GM19238 (cell line): ENCODE measurements around the gene TEAD4.

Experiments used
- DNase-seq: peaks from one replicate; pipeline ENCODE4 v3.0.0; 2011; ENCODE audit warnings: low spot score; ENCODE audit not compliant: insufficient read length

The TEAD4 gene

DNA sequence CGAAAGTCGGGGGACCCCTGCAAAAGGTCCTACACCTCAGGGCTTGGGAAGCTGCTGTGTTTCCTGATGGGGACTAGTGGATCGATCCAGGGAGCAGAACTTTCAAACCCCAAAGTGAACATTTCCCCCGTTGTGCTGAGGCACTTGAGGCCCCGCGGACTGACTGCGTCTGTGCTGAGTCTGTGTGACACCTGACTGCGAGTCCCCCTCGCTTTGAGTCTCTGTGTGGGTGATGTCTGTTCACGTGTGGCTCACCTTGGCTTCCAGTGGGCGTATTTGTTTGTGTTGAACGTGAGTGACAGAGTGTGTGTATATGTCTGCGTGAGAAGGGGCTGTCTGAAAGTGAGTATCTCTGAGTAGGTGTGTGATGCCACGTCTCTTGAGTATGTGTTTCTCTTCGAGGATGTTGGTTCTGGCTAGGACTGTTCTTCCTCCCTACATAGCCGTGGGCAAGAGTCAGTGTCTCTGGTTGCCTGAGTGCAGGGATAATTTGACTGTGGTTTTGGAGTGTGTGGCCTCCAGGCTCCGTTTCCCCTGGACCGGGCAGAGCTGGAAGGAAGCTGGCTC is 1.3 kb downstream of the TEAD4 start:
- DNase-seq = no peak

DNA sequence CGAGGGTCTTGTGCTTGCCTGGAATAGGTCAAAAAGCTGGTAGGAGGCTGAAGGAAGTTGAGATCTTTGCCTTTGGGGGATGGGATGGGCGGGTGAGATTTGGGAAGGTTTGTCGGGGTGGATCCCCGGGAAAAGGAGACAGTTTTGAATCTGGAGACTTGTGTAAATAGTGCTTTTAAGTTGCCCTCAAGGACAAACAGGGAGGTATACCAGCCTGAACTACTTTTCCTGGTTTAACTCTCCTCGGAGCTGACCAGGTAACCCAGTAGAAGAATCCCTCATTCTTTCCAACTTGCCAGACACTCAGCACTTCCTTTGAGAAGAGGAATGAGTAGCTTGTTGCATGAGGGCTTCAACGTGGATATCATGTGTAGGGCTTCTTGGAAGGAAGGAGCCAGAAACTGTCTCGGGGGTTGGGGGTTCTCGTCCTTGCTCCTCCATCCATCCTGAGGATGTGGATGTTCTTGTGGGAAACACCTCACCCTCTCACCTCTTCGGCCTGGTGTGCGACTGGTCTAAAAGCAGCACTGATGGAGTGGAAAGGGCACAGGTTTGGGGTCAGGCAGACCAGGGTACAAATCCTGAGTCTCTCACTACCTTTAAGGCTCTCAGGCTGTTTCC is 1.9 kb downstream of the TEAD4 start:
- no peak for DNase-seq

DNA sequence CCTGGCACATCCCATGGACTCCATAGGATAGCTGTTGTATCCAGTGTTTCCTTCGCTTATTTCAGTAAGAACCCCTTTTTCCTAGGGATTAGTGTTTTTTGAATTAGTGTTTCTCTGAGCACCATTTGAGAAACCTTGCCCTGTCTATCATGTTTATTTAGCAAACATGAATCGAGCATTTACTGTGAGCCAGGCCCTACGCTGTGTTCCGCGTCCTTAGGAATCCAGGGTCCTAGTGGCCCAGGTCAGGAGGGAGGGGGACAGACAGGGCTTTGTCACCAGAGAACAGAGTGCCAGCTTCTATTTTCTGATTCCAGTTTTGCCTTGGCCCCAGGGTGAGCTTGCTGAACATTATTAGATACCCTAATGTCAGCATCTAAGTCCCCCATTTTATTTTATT is 2.5 kb downstream of the TEAD4 start:
- no peak for DNase-seq

DNA sequence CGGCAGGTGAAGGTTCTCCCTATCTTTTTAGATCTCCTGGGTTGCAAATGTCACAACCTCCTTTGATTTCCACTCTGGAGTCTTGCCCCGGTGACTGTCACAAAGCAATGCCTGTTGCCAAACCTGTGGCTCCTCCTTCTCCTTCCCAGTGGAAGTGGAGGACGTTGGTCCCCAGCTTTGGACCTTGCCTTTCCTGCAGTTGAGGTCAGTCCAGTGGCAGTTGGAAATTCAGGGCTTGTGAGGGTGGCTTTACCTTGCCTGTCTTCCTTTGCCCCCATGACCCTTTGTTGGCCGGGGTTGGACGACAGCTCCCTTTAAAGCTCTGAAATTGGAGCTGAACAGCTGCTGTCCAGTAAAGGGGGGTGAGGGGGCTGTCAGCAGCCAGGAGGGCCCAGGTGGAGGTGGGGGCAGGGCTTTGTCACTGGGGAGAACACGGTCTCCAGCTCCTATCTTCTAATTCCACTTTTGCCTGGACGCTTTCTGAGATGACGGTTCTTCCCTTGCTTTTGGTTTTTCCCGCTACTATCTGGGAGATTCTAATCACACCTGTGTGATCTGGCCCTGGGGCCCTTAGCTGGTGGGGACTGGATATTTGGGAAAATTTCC is 4.1 kb downstream of the TEAD4 start:
- DNase-seq = no peak

GRCh38 chr12:2963760-2964292 is 4.6 kb downstream of the TEAD4 start:
- DNase-seq = no peak

GRCh38 chr12:2967651-2968050 is 8.5 kb downstream of the TEAD4 start:
- DNase-seq = no peak

DNA sequence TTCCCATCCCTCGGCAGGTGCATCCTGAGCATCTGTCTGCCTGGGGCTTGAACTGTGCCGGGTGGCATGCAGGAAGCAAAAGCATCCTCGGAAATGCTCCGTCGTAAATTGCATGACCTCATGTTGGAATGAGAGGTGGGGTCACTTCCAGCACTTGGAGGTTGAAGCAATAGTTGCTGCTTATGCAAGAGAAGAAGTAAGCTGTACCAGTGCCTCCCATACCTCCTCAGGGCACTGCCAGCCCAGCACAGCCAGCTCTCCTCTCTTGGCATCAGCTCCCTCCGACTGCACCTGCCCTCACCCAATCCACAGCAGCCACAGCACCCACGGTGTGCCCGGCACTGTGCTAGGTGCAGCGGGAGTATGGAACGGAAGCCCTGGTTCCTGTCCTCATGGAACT is 11.5 kb downstream of the TEAD4 start:
- no peak for DNase-seq

DNA sequence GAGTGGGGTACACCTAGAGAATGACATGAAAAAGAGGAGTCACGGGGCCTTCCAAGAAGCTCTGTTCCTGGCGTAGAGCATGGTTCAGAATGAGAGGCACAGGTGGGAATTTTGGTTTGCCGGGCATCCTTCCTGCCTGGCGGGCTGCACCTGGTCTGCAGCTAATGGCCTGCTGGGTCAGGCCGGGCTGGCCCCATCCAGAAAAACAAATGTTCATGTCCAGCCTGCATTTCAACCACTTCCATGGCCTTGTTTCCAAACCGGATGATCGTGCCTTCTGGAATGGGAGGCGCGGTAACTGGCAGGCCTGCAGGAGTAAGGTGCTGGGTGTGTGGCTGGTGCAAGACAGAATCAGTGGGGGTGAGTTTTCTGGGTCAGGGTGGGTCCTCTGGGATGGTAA is 14.4 kb downstream of the TEAD4 start:
- no peak for DNase-seq

DNA sequence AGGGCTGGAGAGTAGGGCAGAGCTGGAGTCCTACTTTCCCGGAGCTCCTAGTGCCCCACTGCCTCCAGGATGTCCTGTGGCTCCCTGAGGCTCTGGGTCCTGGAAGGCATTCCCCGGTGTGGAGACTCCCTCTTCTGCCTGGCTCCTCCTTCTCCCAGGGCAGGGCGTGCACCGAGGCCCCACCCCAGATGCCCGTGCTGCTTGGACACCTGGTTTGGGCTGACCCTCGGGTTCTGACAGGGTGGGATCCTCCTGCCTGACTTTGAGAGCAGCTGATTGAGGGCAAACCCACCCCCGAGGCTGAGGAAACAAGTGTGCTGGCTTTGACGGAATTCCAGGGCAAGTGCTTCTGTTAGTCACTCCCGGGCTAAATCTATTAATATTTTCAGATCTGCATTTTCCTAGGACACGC is 15.4 kb downstream of the TEAD4 start:
- DNase-seq = no peak

DNA sequence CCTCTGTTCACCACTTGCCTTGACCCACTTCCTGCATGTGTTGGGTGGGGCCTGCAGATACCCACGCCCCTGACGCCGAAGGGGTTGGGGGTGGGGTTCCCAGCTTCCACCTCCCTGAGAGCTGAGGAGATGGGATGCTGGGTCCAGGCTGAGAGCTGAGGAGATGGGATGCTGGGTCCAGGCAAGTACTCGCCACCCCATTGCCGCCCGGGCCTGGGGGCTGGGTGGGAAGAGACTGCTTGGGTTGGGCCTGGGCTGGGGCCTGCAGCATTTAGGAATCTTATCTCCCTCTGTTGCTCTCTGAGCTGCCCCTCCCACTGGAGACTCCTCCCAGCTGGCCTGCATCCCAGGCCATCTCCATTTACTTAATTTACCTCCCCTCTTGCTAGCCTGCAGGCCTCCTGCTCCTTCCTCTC is 17.4 kb downstream of the TEAD4 start:
- no peak for DNase-seq

DNA sequence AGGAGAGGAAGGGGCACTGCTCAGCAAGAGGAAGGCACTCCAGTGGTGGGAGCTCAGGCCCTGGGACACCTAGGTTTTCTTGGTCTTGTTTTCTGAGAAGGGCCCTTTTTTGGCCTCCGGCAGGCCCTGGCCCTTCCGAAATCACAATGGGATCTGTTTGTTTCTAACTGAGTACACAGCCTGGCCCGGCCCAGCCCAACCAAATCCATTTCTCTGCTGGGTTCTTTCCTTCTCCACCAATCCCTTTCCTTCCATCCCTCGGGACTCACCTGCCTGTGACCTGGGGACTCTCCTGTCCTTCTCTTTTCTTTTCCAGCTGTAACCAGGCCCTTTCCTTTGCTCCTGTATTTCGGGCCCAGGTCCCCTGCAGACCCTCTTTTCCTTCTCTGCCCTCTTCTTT is 18.6 kb downstream of the TEAD4 start:
- DNase-seq = no peak

- DNase-seq = no peak
Measured at GRCh38 chr12:2979806-2980205, 20.6 kb downstream of the TEAD4 start.

GRCh38 chr12:2980630-2981029 is 21.4 kb downstream of the TEAD4 start:
- DNase-seq = no peak

GRCh38 chr12:2982361-2982760 is 23.2 kb downstream of the TEAD4 start:
- no peak for DNase-seq

DNA sequence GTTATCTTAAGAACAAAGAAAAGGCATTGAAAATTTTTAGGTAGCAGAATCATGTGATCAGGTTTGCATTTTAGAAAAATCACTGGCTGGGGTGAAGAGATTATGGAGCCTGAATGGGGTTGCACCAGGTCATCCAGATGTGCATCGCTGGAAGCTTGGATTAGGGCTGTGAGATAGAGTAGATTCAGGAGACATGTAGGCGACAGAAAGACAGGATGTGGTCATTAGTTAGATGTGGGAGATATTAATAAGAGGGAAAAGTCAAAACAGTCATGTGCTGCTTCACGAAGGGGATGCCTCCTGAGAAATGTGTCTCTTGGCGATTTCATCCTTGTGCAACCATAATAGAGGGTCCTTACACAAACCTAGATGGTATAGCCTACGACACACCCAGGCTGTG is 25.1 kb downstream of the TEAD4 start:
- DNase-seq = no peak

DNA sequence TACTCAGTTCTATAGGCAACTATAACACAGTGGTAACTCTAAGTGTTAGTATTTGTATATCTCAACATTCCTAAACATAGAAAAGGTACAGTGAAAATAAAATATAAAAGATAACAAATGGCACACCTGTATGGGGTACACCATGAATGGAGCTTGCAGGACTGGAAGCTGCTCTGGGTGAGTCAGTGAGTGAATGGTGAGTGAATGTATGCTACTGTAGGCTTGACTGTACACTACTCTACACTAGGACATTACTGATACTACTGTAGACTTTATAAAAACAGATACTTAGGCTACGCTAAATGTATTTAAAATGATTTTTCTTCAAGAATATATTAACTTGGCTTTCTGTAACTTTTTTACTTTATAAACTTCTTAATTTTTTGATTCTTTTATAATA is 25.5 kb downstream of the TEAD4 start:
- no peak for DNase-seq

GRCh38 chr12:2986876-2987275 is 27.7 kb downstream of the TEAD4 start:
- DNase-seq = no peak

GRCh38 chr12:2988494-2988893 is 29.3 kb downstream of the TEAD4 start:
- no peak for DNase-seq

DNA sequence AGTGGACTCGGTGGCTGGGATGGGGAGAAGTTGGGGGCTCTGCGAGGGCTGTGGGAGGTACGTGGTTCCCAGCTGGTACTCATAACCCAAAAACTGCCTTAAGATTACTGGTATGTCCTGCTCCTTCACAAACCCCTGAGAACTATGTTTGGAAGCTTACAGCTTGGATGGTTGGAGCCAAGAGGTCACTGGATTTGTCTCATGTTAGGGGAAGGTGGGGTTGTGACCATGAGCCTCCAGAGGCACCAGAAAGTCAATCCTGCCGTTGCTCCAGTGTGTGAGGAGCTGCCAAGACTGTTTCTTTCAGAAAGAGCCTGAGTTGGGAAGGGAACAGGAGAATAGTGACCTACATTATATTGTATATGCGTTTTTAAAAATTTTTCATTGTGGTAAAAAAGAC is 33.5 kb downstream of the TEAD4 start:
- DNase-seq = no peak

GRCh38 chr12:2997989-2998670 is 38.9 kb downstream of the TEAD4 start:
- DNase-seq = no peak

DNA sequence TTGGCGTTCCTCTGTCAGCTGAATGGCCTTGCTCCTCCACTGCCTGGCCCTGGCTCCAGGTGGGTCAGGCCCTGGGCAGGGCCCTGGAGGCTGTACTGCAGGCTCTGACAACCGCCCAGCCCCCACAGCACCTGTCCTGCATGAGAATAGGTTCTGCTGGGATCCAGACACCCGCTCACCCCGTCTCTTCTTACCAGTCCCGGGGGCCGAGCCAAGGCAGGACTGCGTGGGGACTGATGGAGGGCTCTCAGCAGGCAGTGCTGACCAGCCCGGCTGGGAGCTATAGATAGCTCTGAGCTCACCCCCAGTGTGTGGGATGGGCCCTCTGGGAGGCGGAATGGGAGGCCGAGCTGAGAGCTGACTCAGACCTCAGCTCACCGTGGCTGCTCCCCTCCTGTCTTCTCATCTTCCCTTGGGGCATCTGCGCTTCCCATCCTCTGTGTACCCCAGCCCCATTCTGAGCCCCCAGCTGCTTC is 39.6 kb downstream of the TEAD4 start:
- no peak for DNase-seq

DNA sequence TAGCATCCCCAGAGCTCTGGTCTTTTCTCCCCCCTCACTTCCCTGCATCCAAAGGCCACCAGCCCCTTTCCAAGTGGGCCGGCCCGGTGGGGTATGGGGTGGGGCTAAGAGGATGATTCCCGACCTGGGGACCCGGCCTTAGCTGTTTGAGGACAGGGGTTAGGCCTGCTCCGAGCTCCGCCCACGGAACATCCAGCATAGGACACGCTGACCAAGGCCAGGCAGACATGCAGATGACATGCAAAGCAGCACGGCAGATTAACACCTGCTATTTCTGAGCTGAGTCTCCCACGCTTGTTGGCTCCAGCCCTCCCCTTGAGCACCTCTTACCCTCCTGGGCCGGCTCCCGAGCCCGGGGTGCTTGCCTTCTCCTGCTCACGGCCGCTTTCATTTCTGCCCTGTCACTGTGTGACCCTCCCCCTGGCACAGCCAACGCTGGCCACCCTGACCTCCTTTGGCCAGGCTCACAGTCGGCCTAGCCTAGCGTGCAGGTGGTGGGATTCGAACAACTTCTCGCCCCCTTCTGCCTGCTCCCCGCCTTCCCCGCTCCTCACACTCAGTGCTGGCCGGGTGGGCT is 40.2 kb downstream of the TEAD4 start:
- no peak for DNase-seq
